Gastroesophageal sphincter (tissue), 4 donors: ENCODE measurements around the gene PHOX2A. TPM values are rescaled to one million over a fixed set of nuclear protein-coding genes. Genes with fewer than 3 reads are reported as not detected.

Source experiments
- ATAC-seq: fragments of 150-250 bp; one replicate; pipeline ENCODE4 v1.9.1; 2016; ENCODE audit warnings: mild to moderate bottlenecking, moderate library complexity
- H3K27ac ChIP-seq, 4 donors: fragments of 200-600 bp; sonication (generic) in 3 of 4; 1 replicate in 3 of 4; 2 replicates in 1 of 4; pipeline ENCODE4 v1.5.1; 2016 to 2019
- H3K27me3 ChIP-seq: fragments of 200-600 bp; sonication (generic); one replicate; pipeline ENCODE4 v1.5.1; 2019
- H3K36me3 ChIP-seq, 2 donors: fragments of 200-600 bp; sonication (generic); one replicate each; pipeline ENCODE4 v1.5.1; 2019; ENCODE audit warnings: control low read depth in 1 of 2
- H3K4me1 ChIP-seq, 3 donors: fragments of 200-600 bp; sonication (generic); 1 replicate in 2 of 3; 2 replicates in 1 of 3; pipeline ENCODE4 v1.5.1; 2016 to 2019; ENCODE audit warnings: control low read depth in 2 of 3
- H3K4me3 ChIP-seq, 2 donors: fragments of 200-600 bp; sonication (generic); one replicate each; pipeline ENCODE4 v1.5.1; 2019; ENCODE audit warnings: mild to moderate bottlenecking in 1 of 2, moderate library complexity in 1 of 2
- H3K9me3 ChIP-seq, 3 donors: fragments of 200-600 bp; sonication (generic); one replicate each; pipeline ENCODE4 v1.5.1; 2017 to 2019; ENCODE audit warnings: control low read depth in 2 of 3
- CTCF ChIP-seq, 4 experiments: fragments of 200-600 bp in 2 of 4; fragments of 450-650 bp in 2 of 4; sonication (generic) in 1 of 4; IDR thresholded peaks; one replicate each; pipeline ENCODE4 v1.5.1; 2017 to 2019; ENCODE audit warnings: antibody characterized with exemption in 4 of 4, mild to moderate bottlenecking in 2 of 4, moderate library complexity in 2 of 4
- EP300 ChIP-seq: sonication (generic); formaldehyde crosslinking; IDR thresholded peaks from one replicate; pipeline ENCODE4 v1.6.1; 2017; ENCODE audit warnings: antibody characterized with exemption, mild to moderate bottlenecking
- POLR2A ChIP-seq, 2 donors: fragments of 450-650 bp; IDR thresholded peaks; one replicate each; pipeline ENCODE4 v1.6.1; 2017; ENCODE audit warnings: antibody characterized with exemption in 2 of 2, mild to moderate bottlenecking in 2 of 2, moderate library complexity in 1 of 2
- POLR2AphosphoS5 ChIP-seq: sonication (generic); formaldehyde crosslinking; IDR thresholded peaks from one replicate; pipeline ENCODE4 v1.6.1; 2017; ENCODE audit warnings: antibody characterized with exemption
- WGBS, 2 donors: methylation state at CpG; one replicate each; pipeline ENCODE4 v1.1.5; 2018; ENCODE audit warnings: low coverage in 1 of 2; 5-methylcytosine and 5-hydroxymethylcytosine counted together
- total RNA-seq, 4 donors: library from RNA; depleted of rRNA; stranded (reverse); fragments of >200 nt; gene quantifications; one replicate each; pipeline ENCODE4 v1.1.0, GENCODE V29; 2016

The PHOX2A gene
- total RNA-seq, 4 donors from 2014 or later, result 0.37 to 3.2 (median 0.89) TPM; not detected in 1

- WGBS, 2 donors, result 80 to 94% methylated on average over 3 to 4 of the region's 14 CpGs
- Histone ChIP-seq H3K27me3 (no peaks in the 10 kb centered on the region), H3K27ac (peak overlapping the region in 3 of 4 donors; percentile 11 to 54 (median 34))
These were observed 16.4 kb downstream of the PHOX2A start for GRCh38 chr11:72227316-72228228.

GRCh38 chr11:72226701-72227100 lies 17.3 kb downstream of the PHOX2A start:
- Histone ChIP-seq H3K4me3 (no peak overlapping the region), H3K9me3 (no peaks in the 10 kb centered on the region), H3K36me3 (peaks cover 0 to 42% of the 10 kb centered on the region in 2 donors), H3K27me3 (no peaks in the 10 kb centered on the region), H3K27ac (peak overlapping the region in 2 of 4 donors; percentile 12 to 92), H3K4me1 (peaks cover 0 to 58% (median 19%) of the 10 kb centered on the region in 3 donors)
- WGBS, 2 donors, result 54 to 87% methylated on average over 3 to 4 of the region's 5 CpGs
- ATAC-seq, result no peak
- no peak for TF ChIP-seq CTCF (IDR thresholded peaks at IDR 0.05)
- TF ChIP-seq POLR2AphosphoS5, result no peak
- TF ChIP-seq EP300, result no peak
- no peak for TF ChIP-seq POLR2A (IDR thresholded peaks at IDR 0.05)

More at GRCh38 chr11:72227316-72228228, 16.4 kb downstream of the PHOX2A start:
- H3K36me3 ChIP-seq, result peaks cover 0 to 51% of the 10 kb centered on the region in 2 donors
- H3K4me3 ChIP-seq, result no peak overlapping the region
- H3K4me1 ChIP-seq, result peaks cover 0 to 54% (median 17%) of the 10 kb centered on the region in 3 donors
- ATAC-seq, result no peak
- H3K9me3 ChIP-seq, result no peaks in the 10 kb centered on the region
- TF ChIP-seq POLR2AphosphoS5 (no peak), CTCF (IDR thresholded peaks at IDR 0.05) (no peak), POLR2A (IDR thresholded peaks at IDR 0.05) (no peak), EP300 (no peak)

- Histone ChIP-seq H3K9me3 (no peaks in the 10 kb centered on the region), H3K27ac (peak overlapping the region in 3 of 4 donors; percentile 92 to 99 (median 95)), H3K27me3 (no peaks in the 10 kb centered on the region), H3K36me3 (peaks cover 0 to 30% of the 10 kb centered on the region in 2 donors), H3K4me3 (peak overlapping the region; percentile 88 to 95), H3K4me1 (peaks cover 0 to 52% (median 19%) of the 10 kb centered on the region in 3 donors)
- TF ChIP-seq POLR2AphosphoS5 (no peak), EP300 (no peak), CTCF (IDR thresholded peaks at IDR 0.05) (no peak), POLR2A (IDR thresholded peaks at IDR 0.05) (no peak)
- 0 to 22% methylated on average over 5 to 6 of the region's 11 CpGs for WGBS, 2 donors
- ATAC-seq, result no peak
These were observed 18.5 kb downstream of the PHOX2A start for GRCh38 chr11:72225411-72225951.

- H3K9me3 ChIP-seq, result no peaks in the 10 kb centered on the region
- peak within 1 kb of the TSS; percentile 92 to 99 (median 94) for H3K27ac ChIP-seq
- ATAC-seq, result no peak
- H3K36me3 ChIP-seq, result peaks cover 0 to 23% of the 10 kb centered on the region in 2 donors
- no peak for TF ChIP-seq EP300
- no peak for TF ChIP-seq POLR2AphosphoS5
- TF ChIP-seq POLR2A (IDR thresholded peaks at IDR 0.05), result no peak
- no peak for TF ChIP-seq CTCF (IDR thresholded peaks at IDR 0.05)
- H3K4me1 ChIP-seq, result peaks cover 0 to 52% (median 19%) of the 10 kb centered on the region in 3 donors
- no peaks in the 10 kb centered on the region for H3K27me3 ChIP-seq
- WGBS, 2 donors, result no CpG with 5 or more reads among the region's 81 CpGs
- peak within 1 kb of the TSS; percentile 88 to 95 for H3K4me3 ChIP-seq
These were observed 19.2 kb downstream of the PHOX2A start, which contains the start of gene INPPL1 for GRCh38 chr11:72224564-72225410. Gene INPPL1, plus strand, starts transcription at chr11:72224767. Its CDS starts 218 bp downstream, at chr11:72224985.
